ENCODE data around the gene ETV4.

GRCh38 chr17:43543771-43544575 is 2.2 kb downstream of the ETV4 start:
- no peak for TF ChIP-seq EP300 (IDR thresholded peaks at IDR 0.05)
- no peak for TF ChIP-seq POLR2A (IDR thresholded peaks at IDR 0.05)
- TF ChIP-seq CTCF (IDR thresholded peaks at IDR 0.05): no peak
